Neural progenitor cell (in vitro differentiated cells): Measurements from ENCODE around the gene TYRO3. TPM values are rescaled to one million over a fixed set of nuclear protein-coding genes. Genes with fewer than 3 reads are reported as not detected.

Source experiments
- DNase-seq: peaks from one replicate; pipeline ENCODE4 v3.0.0-alpha.2; 2016; ENCODE audit warnings: low spot score
- H2AFZ ChIP-seq: fragments of 200-600 bp; sonication (generic); replicated peaks from 2 replicates; pipeline ENCODE4 v1.6.1; 2016; ENCODE audit warnings: antibody characterized with exemption
- H3F3A ChIP-seq: fragments of 200-600 bp; sonication (generic); 2 replicates; pipeline ENCODE4 v1.6.1; 2016; ENCODE audit warnings: antibody characterized with exemption, low read depth
- H3K27ac ChIP-seq: fragments of 200-600 bp; sonication (generic); 2 replicates; pipeline ENCODE4 v1.5.1; 2016; ENCODE audit warnings: mild to moderate bottlenecking
- H3K27me3 ChIP-seq: fragments of 200-600 bp; sonication (generic); 2 replicates; pipeline ENCODE4 v1.6.1; 2016; ENCODE audit warnings: mild to moderate bottlenecking, moderate library complexity
- H3K36me3 ChIP-seq: fragments of 200-600 bp; sonication (generic); 2 replicates; pipeline ENCODE4 v1.5.1; 2016
- H3K4me1 ChIP-seq: fragments of 200-600 bp; sonication (generic); 2 replicates; pipeline ENCODE4 v1.6.1; 2016; ENCODE audit warnings: mixed run types
- H3K4me2 ChIP-seq: fragments of 200-600 bp; sonication (generic); 2 replicates; pipeline ENCODE4 v1.6.1; 2016
- H3K4me3 ChIP-seq: fragments of 200-600 bp; sonication (generic); 2 replicates; pipeline ENCODE4 v1.5.1; 2016
- H3K79me2 ChIP-seq: fragments of 200-600 bp; sonication (generic); 2 replicates; pipeline ENCODE4 v1.6.1; 2016; ENCODE audit warnings: low read depth
- H3K9ac ChIP-seq: fragments of 200-600 bp; sonication (generic); 2 replicates; pipeline ENCODE4 v1.6.1; 2016
- H3K9me3 ChIP-seq: fragments of 200-600 bp; sonication (generic); 2 replicates; pipeline ENCODE4 v1.5.1; 2016; ENCODE audit warnings: low read depth
- H4K20me1 ChIP-seq: fragments of 200-600 bp; sonication (generic); 2 replicates; pipeline ENCODE4 v1.6.1; 2016; ENCODE audit warnings: low read depth
- H3K27ac Mint-ChIP-seq: 3 replicates; pipeline ENCODE4 v1.8.0; 2021; ENCODE audit warnings: mixed read lengths
- H3K27me3 Mint-ChIP-seq: 2 replicates; pipeline ENCODE4 v1.8.0; 2022; ENCODE audit warnings: low read depth, mild to moderate bottlenecking, inconsistent platforms, moderate library complexity, mixed read lengths; ENCODE audit not compliant: insufficient read depth
- H3K36me3 Mint-ChIP-seq: 3 replicates; pipeline ENCODE4 v1.8.0; 2021; ENCODE audit warnings: mixed read lengths
- H3K4me1 Mint-ChIP-seq: 3 replicates; pipeline ENCODE4 v1.8.0; 2021; ENCODE audit warnings: mixed read lengths
- H3K4me3 Mint-ChIP-seq: 3 replicates; pipeline ENCODE4 v1.8.0; 2021; ENCODE audit warnings: mild to moderate bottlenecking, moderate library complexity, mixed read lengths
- H3K9me3 Mint-ChIP-seq: 3 replicates; pipeline ENCODE4 v1.8.0; 2020; ENCODE audit warnings: mixed read lengths
- EZH2 ChIP-seq: fragments of 200-600 bp; sonication (generic); IDR thresholded peaks from 2 replicates; pipeline ENCODE4 v1.6.1; 2017; ENCODE audit warnings: antibody characterized with exemption, mild to moderate bottlenecking, moderate library complexity
- EZH2phosphoT487 ChIP-seq: fragments of 200-600 bp; sonication (generic); IDR thresholded peaks from 2 replicates; pipeline ENCODE4 v1.6.1; 2017; ENCODE audit warnings: antibody characterized with exemption
- total RNA-seq: library from RNA; depleted of rRNA; stranded (reverse); fragments of >200 nt; gene quantifications from 2 replicates; pipeline ENCODE4 v1.2.3, GENCODE V29; 2015; ENCODE audit warnings: low replicate concordance
- TF ChIP-seq, protein P1 (sequence below): fragments of 200-600 bp; sonication (generic); IDR thresholded peaks from 2 replicates; pipeline ENCODE4 v1.5.1; 2017; ENCODE audit warnings: antibody characterized with exemption, mild to moderate bottlenecking

The TYRO3 gene
- 59.1 and 116 TPM in 2 replicates for total RNA-seq

GRCh38 chr15:41558400-41559238 is at the start of gene TYRO3:
TYRO3 (plus strand) TSS chr15:41559212; CDS start chr15:41559258, 46 bp downstream.
- H3K9me3 ChIP-seq: no peaks in the 10 kb centered on the region
- Mint-ChIP-seq H3K27me3 (peaks cover 8% of the 10 kb centered on the region), H3K4me3 (peak within 1 kb of the TSS; percentile 88), H3K4me1 (peaks cover 50% of the 10 kb centered on the region), H3K9me3 (no peaks in the 10 kb centered on the region), H3K27ac (no peak within 1 kb of the TSS), H3K36me3 (peaks cover 2% of the 10 kb centered on the region)
- H2AFZ ChIP-seq: peak within 1 kb of the TSS; percentile 17
- peak within 1 kb of the TSS; percentile 46 for H3K9ac ChIP-seq
- peak; percentile 86 for DNase-seq
- TF ChIP-seq, protein P1, sequence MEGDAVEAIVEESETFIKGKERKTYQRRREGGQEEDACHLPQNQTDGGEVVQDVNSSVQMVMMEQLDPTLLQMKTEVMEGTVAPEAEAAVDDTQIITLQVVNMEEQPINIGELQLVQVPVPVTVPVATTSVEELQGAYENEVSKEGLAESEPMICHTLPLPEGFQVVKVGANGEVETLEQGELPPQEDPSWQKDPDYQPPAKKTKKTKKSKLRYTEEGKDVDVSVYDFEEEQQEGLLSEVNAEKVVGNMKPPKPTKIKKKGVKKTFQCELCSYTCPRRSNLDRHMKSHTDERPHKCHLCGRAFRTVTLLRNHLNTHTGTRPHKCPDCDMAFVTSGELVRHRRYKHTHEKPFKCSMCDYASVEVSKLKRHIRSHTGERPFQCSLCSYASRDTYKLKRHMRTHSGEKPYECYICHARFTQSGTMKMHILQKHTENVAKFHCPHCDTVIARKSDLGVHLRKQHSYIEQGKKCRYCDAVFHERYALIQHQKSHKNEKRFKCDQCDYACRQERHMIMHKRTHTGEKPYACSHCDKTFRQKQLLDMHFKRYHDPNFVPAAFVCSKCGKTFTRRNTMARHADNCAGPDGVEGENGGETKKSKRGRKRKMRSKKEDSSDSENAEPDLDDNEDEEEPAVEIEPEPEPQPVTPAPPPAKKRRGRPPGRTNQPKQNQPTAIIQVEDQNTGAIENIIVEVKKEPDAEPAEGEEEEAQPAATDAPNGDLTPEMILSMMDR: no peak
- TF ChIP-seq EZH2phosphoT487 (no peak), EZH2 (no peak)
- H3K4me2 ChIP-seq: peak within 1 kb of the TSS; percentile 99
- H3K36me3 ChIP-seq: no peaks in the 10 kb centered on the region
- peak within 1 kb of the TSS; percentile 15 for H3K27ac ChIP-seq
- H4K20me1 ChIP-seq: peaks cover 6% of the 10 kb centered on the region
- H3K4me3 ChIP-seq: peak within 1 kb of the TSS; percentile 81
- peaks cover 41% of the 10 kb centered on the region for H3K4me1 ChIP-seq
- H3F3A ChIP-seq: peaks cover 49% of the 10 kb centered on the region
- H3K79me2 ChIP-seq: peaks cover 33% of the 10 kb centered on the region
- no peaks in the 10 kb centered on the region for H3K27me3 ChIP-seq

DNA sequence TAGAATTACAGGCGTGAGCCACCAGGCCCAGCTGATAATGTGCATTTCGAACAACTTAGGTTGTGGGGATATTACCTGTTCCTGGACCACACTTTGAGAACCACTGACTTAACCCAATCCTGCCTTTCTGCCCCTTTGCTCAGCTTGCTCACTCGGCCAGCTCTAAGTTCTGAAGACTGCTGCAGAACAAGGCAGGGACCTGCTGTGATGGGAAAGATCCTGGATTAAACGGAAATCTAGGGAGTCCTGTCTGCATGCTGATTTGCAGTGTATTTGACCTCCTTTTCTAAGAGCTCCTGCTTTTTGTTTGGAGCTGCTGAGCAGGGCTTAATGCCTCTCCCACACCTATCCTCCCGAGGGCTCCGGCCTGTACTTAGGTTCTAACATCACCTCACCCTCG is 48.3 kb upstream of the TYRO3 start:
- H3K27me3 Mint-ChIP-seq: peaks cover 72% of the 10 kb centered on the region
- TF ChIP-seq EZH2phosphoT487 (no peak), EZH2 (no peak)
- TF ChIP-seq, protein P1: no peak
- peaks cover 1% of the 10 kb centered on the region for H3K36me3 Mint-ChIP-seq
- H3K4me3 ChIP-seq: peak overlapping the region; percentile 42
- H3K4me2 ChIP-seq: peak overlapping the region; percentile 83
- H3K27ac Mint-ChIP-seq: no peak overlapping the region
- H3K9me3 Mint-ChIP-seq: no peaks in the 10 kb centered on the region
- no peaks in the 10 kb centered on the region for H3K9me3 ChIP-seq
- H3F3A ChIP-seq: peaks cover 24% of the 10 kb centered on the region
- H2AFZ ChIP-seq: peak overlapping the region; percentile 68
- peak; percentile 40 for DNase-seq
- H3K4me3 Mint-ChIP-seq: peak overlapping the region; percentile 43
- H3K27ac ChIP-seq: no peak overlapping the region
- H3K79me2 ChIP-seq: no peaks in the 10 kb centered on the region
- peaks cover 34% of the 10 kb centered on the region for H4K20me1 ChIP-seq
- H3K9ac ChIP-seq: no peak overlapping the region
- H3K36me3 ChIP-seq: no peaks in the 10 kb centered on the region
- H3K4me1 Mint-ChIP-seq: peaks cover 14% of the 10 kb centered on the region
- peaks cover 93% of the 10 kb centered on the region for H3K27me3 ChIP-seq
- peaks cover 23% of the 10 kb centered on the region for H3K4me1 ChIP-seq

- peaks cover 24% of the 10 kb centered on the region for H3F3A ChIP-seq
- peaks cover 86% of the 10 kb centered on the region for H3K27me3 ChIP-seq
- no peak overlapping the region for H3K27ac ChIP-seq
- H3K36me3 ChIP-seq: no peaks in the 10 kb centered on the region
- peak overlapping the region; percentile 42 for H3K4me3 ChIP-seq
- Mint-ChIP-seq H3K36me3 (peaks cover 3% of the 10 kb centered on the region), H3K4me3 (no peak overlapping the region), H3K9me3 (no peaks in the 10 kb centered on the region), H3K4me1 (peaks cover 14% of the 10 kb centered on the region), H3K27me3 (peaks cover 68% of the 10 kb centered on the region), H3K27ac (no peak overlapping the region)
- no peaks in the 10 kb centered on the region for H3K79me2 ChIP-seq
- peaks cover 23% of the 10 kb centered on the region for H3K4me1 ChIP-seq
- H3K4me2 ChIP-seq: peak overlapping the region; percentile 83
- H2AFZ ChIP-seq: peak overlapping the region; percentile 68
- peak; percentile 95 for TF ChIP-seq EZH2phosphoT487
- peak; percentile 95 for TF ChIP-seq EZH2
- TF ChIP-seq, protein P1: peak; percentile 5
- no peaks in the 10 kb centered on the region for H3K9me3 ChIP-seq
- DNase-seq: peak; percentile 65
- no peak overlapping the region for H3K9ac ChIP-seq
- H4K20me1 ChIP-seq: peaks cover 34% of the 10 kb centered on the region
Observed at GRCh38 chr15:41511331-41511898, 47.6 kb upstream of the TYRO3 start.
